Liver (tissue), 9 donors: ENCODE results near the gene MIPEP. TPM values are rescaled to one million over a fixed set of nuclear protein-coding genes. Genes with fewer than 3 reads are reported as not detected.

Source experiments
- DNase-seq: peaks from one replicate; pipeline ENCODE4 v3.0.0-alpha.2; 2017; ENCODE audit warnings: low spot score
- H3K27ac ChIP-seq, 2 donors: one replicate each; pipeline ENCODE4 v1.7.0; 2013; ENCODE audit warnings: inconsistent platforms in 2 of 2, low read length in 2 of 2, control low read depth in 1 of 2, low read depth in 1 of 2, mild to moderate bottlenecking in 1 of 2
- H3K27me3 ChIP-seq, 4 donors: one replicate each; pipeline versions ENCODE4 v1.6.1 to v1.7.0; 2013; ENCODE audit warnings: low read length in 3 of 4, inconsistent platforms in 1 of 4, mild to moderate bottlenecking in 1 of 4, moderate library complexity in 1 of 4; ENCODE audit not compliant: control insufficient read depth in 4 of 4, insufficient read depth in 4 of 4
- H3K36me3 ChIP-seq, 4 donors: one replicate each; pipeline versions ENCODE4 v1.6.1 to v1.7.0; 2013; ENCODE audit warnings: low read length in 3 of 4, mild to moderate bottlenecking in 3 of 4, low read depth in 1 of 4, moderate library complexity in 1 of 4; ENCODE audit not compliant: control insufficient read depth in 4 of 4, insufficient read depth in 3 of 4
- H3K4me1 ChIP-seq, 4 donors: one replicate each; pipeline versions ENCODE4 v1.6.1 to v1.7.0; 2013; ENCODE audit warnings: low read length in 3 of 4, mild to moderate bottlenecking in 3 of 4, moderate library complexity in 1 of 4; ENCODE audit not compliant: control insufficient read depth in 4 of 4, insufficient read depth in 4 of 4
- H3K4me3 ChIP-seq, 3 donors: one replicate each; pipeline versions ENCODE4 v1.6.1 to v1.7.0; 2013; ENCODE audit warnings: low read length in 3 of 3, control low read depth in 1 of 3, low read depth in 1 of 3, mild to moderate bottlenecking in 1 of 3
- H3K9ac ChIP-seq, 2 donors: one replicate each; pipeline ENCODE4 v1.7.0; 2013; ENCODE audit warnings: low read length in 2 of 2, mild to moderate bottlenecking in 2 of 2, moderate library complexity in 2 of 2, control low read depth in 1 of 2, low read depth in 1 of 2
- H3K9me3 ChIP-seq, 4 donors: one replicate each; pipeline versions ENCODE4 v1.6.1 to v1.7.0; 2013; ENCODE audit warnings: low read length in 3 of 4; ENCODE audit not compliant: control insufficient read depth in 4 of 4
- EGR1 ChIP-seq, 2 donors: IDR thresholded peaks; 2 replicates each; pipeline ENCODE4 v1.6.1; 2016 to 2018; ENCODE audit warnings: antibody characterized with exemption in 2 of 2, low read depth in 2 of 2
- FOXA1 ChIP-seq: IDR thresholded peaks from 2 replicates; pipeline ENCODE4 v1.6.1; 2016; ENCODE audit warnings: antibody characterized with exemption
- FOXA2 ChIP-seq: IDR thresholded peaks from 2 replicates; pipeline ENCODE4 v1.6.1; 2016; ENCODE audit warnings: antibody characterized with exemption
- GABPA ChIP-seq, 2 donors: IDR thresholded peaks in 1 of 2; conservative IDR thresholded peaks in 1 of 2; 2 replicates each; pipeline ENCODE4 v1.6.1; 2016; ENCODE audit warnings: antibody characterized with exemption in 2 of 2, mild to moderate bottlenecking in 1 of 2, moderate library complexity in 1 of 2
- HNF4A ChIP-seq, 2 donors: conservative IDR thresholded peaks; 2 replicates each; pipeline ENCODE4 v1.6.1; 2016; ENCODE audit warnings: antibody characterized with exemption in 2 of 2, mild to moderate bottlenecking in 2 of 2
- HNF4G ChIP-seq: IDR thresholded peaks from 2 replicates; pipeline ENCODE4 v1.6.1; 2016; ENCODE audit warnings: antibody characterized with exemption
- JUND ChIP-seq, 2 donors: IDR thresholded peaks; 2 replicates each; pipeline ENCODE4 v1.6.1; 2016; ENCODE audit warnings: antibody characterized with exemption in 2 of 2
- NR2F2 ChIP-seq: IDR thresholded peaks from 2 replicates; pipeline ENCODE4 v1.6.1; 2016; ENCODE audit warnings: antibody characterized with exemption
- RAD21 ChIP-seq, 2 donors: IDR thresholded peaks; 2 replicates each; pipeline ENCODE4 v1.6.1; 2016; ENCODE audit warnings: antibody characterized with exemption in 2 of 2, mild to moderate bottlenecking in 2 of 2
- RXRA ChIP-seq, 2 donors: IDR thresholded peaks; 2 replicates each; pipeline ENCODE4 v1.6.1; 2017 to 2018; ENCODE audit warnings: antibody characterized with exemption in 2 of 2, mild to moderate bottlenecking in 1 of 2
- SP1 ChIP-seq: IDR thresholded peaks from 2 replicates; pipeline ENCODE4 v1.6.1; 2018; ENCODE audit warnings: antibody characterized with exemption, mild to moderate bottlenecking
- TAF1 ChIP-seq: conservative IDR thresholded peaks from 2 replicates; pipeline ENCODE4 v1.6.1; 2016; ENCODE audit warnings: antibody characterized with exemption, mild to moderate bottlenecking
- YY1 ChIP-seq: IDR thresholded peaks from 2 replicates; pipeline ENCODE4 v1.6.1; 2016; ENCODE audit warnings: antibody characterized with exemption, mild to moderate bottlenecking
- whole genome bisulfite sequencing: extraction: QIAGEN DNeasy Blood & Tissue Kit; methylation state at CpG from one replicate; pipeline ENCODE4 v1.1.7; 2013; 5-methylcytosine and 5-hydroxymethylcytosine counted together
- polyA plus RNA-seq, 2 donors: library from polyadenylated mRNA; stranded (reverse) in 1 of 2; unstranded in 1 of 2; fragments of 200-250 nt in 1 of 2; fragments of >200 nt in 1 of 2; fragmentation: Nextera tagmentation in 1 of 2; extraction: Ambion mirVana in 1 of 2; gene quantifications; one replicate each; pipeline versions ENCODE4 v1.2.1 to v1.2.3, GENCODE V29; 2013 to 2015
- total RNA-seq, 2 donors: library from RNA; depleted of rRNA; stranded (reverse); fragments of >200 nt; gene quantifications; one replicate each; pipeline ENCODE4 v1.2.3, GENCODE V29; 2014
- TF ChIP-seq, protein P1 (sequence below): IDR thresholded peaks from 2 replicates; pipeline ENCODE4 v1.6.1; 2016; ENCODE audit warnings: antibody characterized with exemption
- TF ChIP-seq, protein P2 (sequence below): IDR thresholded peaks from 2 replicates; pipeline ENCODE4 v1.6.1; 2016; ENCODE audit warnings: antibody characterized with exemption
- TF ChIP-seq, protein P3 (sequence below): fragments of 150-350 bp; IDR thresholded peaks from 2 replicates; pipeline ENCODE4 v1.5.1; 2017; ENCODE audit warnings: improper control_type of control experiment, low read depth, low read length; ENCODE audit not compliant: missing input control
- TF ChIP-seq, protein P4 (sequence below): IDR thresholded peaks from 2 replicates; pipeline ENCODE4 v1.6.1; 2016; ENCODE audit warnings: antibody characterized with exemption, mild to moderate bottlenecking
- donor health status: healthy.
- donor health status: healthy.
- donor health status: healthy.
- donor health status: healthy.
- donor health status: healthy.

MIPEP gene
- total and polyA plus RNA-seq, 4 donors: 7.4 to 11.7 (median 10.2) TPM

DNA sequence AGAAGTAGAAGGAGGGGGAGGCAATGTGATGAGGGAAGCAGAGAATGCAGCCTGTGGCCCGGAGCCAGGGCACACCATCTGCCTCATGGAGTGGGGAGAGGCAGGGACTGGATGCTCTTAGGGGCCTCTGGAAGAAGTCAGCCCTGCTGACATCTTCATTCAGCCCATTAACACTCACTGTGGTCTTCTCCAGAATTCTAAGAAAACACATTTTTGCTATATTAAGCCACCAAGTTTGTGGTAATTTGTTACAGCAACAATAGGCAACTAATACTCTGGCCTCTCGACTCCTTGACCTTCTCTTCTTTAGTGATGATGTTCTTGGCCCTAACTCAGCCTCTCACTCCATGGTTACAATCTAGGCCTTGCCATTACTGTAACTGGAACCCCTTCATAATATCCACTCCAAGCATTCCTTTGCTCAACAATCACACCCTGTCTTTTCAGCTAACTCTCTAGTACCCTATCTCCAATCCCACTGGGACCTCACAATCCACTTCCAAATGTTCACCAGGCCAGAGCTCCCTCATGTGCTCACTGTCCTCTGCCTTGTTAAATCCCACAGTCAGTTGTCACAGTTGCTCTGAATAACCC, 98.5 kb downstream of the MIPEP start:
- Histone ChIP-seq H3K4me3 (no peak overlapping the region), H3K4me1 (no peaks in the 10 kb centered on the region), H3K9ac (no peak overlapping the region), H3K27ac (no peak overlapping the region), H3K27me3 (no peaks in the 10 kb centered on the region), H3K36me3 (no peaks in the 10 kb centered on the region), H3K9me3 (no peaks in the 10 kb centered on the region)
- TF ChIP-seq YY1 (no peak), NR2F2 (no peak), TAF1 (no peak)
- DNase-seq: no peak
- WGBS: 93% methylated on average over 2 of the region's 2 CpGs

DNA sequence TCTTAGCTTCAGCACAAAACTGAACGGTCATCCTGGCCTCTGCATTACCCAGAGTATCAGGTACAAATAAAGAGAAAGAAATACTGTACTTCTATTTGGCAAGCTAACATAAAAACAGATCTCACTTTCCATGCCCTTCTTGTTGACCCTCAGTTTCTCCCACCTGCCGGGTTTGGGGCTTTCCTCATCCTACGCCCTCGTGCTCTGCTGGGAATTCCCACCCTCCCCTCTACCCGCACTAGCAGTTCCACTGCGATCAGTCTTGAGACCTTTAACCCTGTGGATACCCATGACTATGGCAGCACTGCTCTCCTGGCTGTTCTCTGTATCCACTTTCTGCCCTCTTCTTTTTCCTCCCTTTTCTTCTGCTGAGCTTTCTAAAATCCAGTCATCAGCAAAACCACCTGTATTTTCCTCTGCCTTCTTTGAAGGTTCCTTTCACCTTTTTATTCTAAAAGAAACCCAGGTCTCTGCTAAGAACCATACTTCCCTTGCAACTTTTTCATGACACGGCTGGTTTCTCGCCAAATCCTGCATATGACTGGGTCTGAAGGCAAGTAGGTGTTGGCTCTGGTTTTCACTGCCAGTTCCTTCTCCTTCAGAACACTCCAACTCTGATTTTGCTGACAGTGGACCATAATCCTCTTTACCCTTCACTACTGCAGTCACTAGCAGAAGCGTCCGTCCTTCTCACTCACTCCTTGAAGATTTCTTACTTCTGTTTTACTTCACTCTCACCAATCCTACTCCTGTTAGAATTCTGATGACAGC, 99.4 kb downstream of the MIPEP start:
- no peak overlapping the region for H3K4me3 ChIP-seq
- DNase-seq: no peak
- H3K9ac ChIP-seq: no peak overlapping the region
- WGBS: 87% methylated on average over 10 of the region's 10 CpGs
- H3K4me1 ChIP-seq: no peaks in the 10 kb centered on the region
- no peaks in the 10 kb centered on the region for H3K27me3 ChIP-seq
- no peaks in the 10 kb centered on the region for H3K36me3 ChIP-seq
- no peak overlapping the region for H3K27ac ChIP-seq
- H3K9me3 ChIP-seq: no peaks in the 10 kb centered on the region
- TF ChIP-seq, protein P1, sequence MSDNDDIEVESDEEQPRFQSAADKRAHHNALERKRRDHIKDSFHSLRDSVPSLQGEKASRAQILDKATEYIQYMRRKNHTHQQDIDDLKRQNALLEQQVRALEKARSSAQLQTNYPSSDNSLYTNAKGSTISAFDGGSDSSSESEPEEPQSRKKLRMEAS: no peak
- no peak for TF ChIP-seq NR2F2
- no peak for TF ChIP-seq HNF4A (conservative IDR thresholded peaks at IDR 0.05)
- TF ChIP-seq, protein P2, sequence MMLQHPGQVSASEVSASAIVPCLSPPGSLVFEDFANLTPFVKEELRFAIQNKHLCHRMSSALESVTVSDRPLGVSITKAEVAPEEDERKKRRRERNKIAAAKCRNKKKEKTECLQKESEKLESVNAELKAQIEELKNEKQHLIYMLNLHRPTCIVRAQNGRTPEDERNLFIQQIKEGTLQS: no peak
- TF ChIP-seq EGR1 (IDR thresholded peaks at IDR 0.05; ENCODE audit: low read depth in 2 of 2): no peak
- no peak for TF ChIP-seq RAD21 (IDR thresholded peaks at IDR 0.05)
- no peak for TF ChIP-seq TAF1
- no peak for TF ChIP-seq FOXA1
- no peak for TF ChIP-seq JUND (IDR thresholded peaks at IDR 0.05)
- TF ChIP-seq GABPA (IDR thresholded peaks at IDR 0.05 in 1 of 2, conservative IDR thresholded peaks at IDR 0.05 in 1 of 2): no peak
- no peak for TF ChIP-seq YY1
- TF ChIP-seq HNF4G: no peak
- no peak for TF ChIP-seq SP1
- TF ChIP-seq, protein P3, sequence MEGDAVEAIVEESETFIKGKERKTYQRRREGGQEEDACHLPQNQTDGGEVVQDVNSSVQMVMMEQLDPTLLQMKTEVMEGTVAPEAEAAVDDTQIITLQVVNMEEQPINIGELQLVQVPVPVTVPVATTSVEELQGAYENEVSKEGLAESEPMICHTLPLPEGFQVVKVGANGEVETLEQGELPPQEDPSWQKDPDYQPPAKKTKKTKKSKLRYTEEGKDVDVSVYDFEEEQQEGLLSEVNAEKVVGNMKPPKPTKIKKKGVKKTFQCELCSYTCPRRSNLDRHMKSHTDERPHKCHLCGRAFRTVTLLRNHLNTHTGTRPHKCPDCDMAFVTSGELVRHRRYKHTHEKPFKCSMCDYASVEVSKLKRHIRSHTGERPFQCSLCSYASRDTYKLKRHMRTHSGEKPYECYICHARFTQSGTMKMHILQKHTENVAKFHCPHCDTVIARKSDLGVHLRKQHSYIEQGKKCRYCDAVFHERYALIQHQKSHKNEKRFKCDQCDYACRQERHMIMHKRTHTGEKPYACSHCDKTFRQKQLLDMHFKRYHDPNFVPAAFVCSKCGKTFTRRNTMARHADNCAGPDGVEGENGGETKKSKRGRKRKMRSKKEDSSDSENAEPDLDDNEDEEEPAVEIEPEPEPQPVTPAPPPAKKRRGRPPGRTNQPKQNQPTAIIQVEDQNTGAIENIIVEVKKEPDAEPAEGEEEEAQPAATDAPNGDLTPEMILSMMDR: no peak
- TF ChIP-seq RXRA (IDR thresholded peaks at IDR 0.05): no peak
- TF ChIP-seq, protein P4, sequence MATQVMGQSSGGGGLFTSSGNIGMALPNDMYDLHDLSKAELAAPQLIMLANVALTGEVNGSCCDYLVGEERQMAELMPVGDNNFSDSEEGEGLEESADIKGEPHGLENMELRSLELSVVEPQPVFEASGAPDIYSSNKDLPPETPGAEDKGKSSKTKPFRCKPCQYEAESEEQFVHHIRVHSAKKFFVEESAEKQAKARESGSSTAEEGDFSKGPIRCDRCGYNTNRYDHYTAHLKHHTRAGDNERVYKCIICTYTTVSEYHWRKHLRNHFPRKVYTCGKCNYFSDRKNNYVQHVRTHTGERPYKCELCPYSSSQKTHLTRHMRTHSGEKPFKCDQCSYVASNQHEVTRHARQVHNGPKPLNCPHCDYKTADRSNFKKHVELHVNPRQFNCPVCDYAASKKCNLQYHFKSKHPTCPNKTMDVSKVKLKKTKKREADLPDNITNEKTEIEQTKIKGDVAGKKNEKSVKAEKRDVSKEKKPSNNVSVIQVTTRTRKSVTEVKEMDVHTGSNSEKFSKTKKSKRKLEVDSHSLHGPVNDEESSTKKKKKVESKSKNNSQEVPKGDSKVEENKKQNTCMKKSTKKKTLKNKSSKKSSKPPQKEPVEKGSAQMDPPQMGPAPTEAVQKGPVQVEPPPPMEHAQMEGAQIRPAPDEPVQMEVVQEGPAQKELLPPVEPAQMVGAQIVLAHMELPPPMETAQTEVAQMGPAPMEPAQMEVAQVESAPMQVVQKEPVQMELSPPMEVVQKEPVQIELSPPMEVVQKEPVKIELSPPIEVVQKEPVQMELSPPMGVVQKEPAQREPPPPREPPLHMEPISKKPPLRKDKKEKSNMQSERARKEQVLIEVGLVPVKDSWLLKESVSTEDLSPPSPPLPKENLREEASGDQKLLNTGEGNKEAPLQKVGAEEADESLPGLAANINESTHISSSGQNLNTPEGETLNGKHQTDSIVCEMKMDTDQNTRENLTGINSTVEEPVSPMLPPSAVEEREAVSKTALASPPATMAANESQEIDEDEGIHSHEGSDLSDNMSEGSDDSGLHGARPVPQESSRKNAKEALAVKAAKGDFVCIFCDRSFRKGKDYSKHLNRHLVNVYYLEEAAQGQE: no peak
- no peak for TF ChIP-seq FOXA2
